ENCODE results near the gene KRT13. TPM values are rescaled to one million over a fixed set of nuclear protein-coding genes. Genes with fewer than 3 reads are reported as not detected.

The KRT13 gene
- total and polyA plus RNA-seq, 4 donors: 0.13 to 3.7 (median 2.8) TPM; not detected in 1

DNA sequence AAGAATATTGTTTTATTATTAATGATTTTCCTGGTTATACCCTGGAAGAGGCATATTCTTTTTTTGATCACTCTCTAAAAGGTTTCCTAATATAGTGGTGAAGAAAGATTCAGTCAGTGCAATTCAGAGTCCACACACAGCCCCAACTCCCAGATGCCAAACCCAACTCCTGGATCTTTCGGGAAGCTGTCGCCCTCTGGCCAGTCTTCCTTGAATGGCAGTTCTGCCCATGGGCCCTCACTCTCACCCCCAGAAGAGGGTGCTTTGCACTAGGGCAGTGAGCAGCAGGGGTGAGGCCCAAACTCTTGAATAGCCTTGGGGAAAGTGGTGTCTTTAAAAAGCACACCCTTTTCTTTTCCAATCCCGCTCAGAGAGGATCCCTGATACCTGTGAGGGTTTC is 49.2 kb downstream of the KRT13 start:
- Histone ChIP-seq H3K9me3 (ENCODE audit: control insufficient read depth in 4 of 4, low read length in 3 of 4) (no peaks in the 10 kb centered on the region), H3K4me3 (ENCODE audit: low read depth in 1 of 3, low read length in 3 of 3) (no peak overlapping the region), H3K27ac (ENCODE audit: low read depth in 1 of 2, low read length in 2 of 2) (no peak overlapping the region), H3K36me3 (ENCODE audit: control insufficient read depth in 4 of 4, insufficient read depth in 3 of 4, low read depth in 1 of 4, low read length in 3 of 4) (no peaks in the 10 kb centered on the region), H3K27me3 (ENCODE audit: control insufficient read depth in 4 of 4, insufficient read depth in 4 of 4, low read length in 3 of 4) (no peaks in the 10 kb centered on the region), H3K4me1 (ENCODE audit: control insufficient read depth in 4 of 4, insufficient read depth in 4 of 4, low read length in 3 of 4) (no peaks in the 10 kb centered on the region), H3K9ac (ENCODE audit: low read depth in 1 of 2, low read length in 2 of 2) (no peak overlapping the region)
- DNase-seq (ENCODE audit: low spot score): no peak
- 76% methylated on average over 3 of the region's 3 CpGs for WGBS
- TF ChIP-seq RAD21 (IDR thresholded peaks at IDR 0.05) (no peak), NR2F2 (IDR thresholded peaks at IDR 0.05) (no peak), YY1 (IDR thresholded peaks at IDR 0.05) (no peak), SP1 (IDR thresholded peaks at IDR 0.05) (no peak), HNF4A (conservative IDR thresholded peaks at IDR 0.05) (no peak), FOXA1 (IDR thresholded peaks at IDR 0.05) (no peak), JUND (IDR thresholded peaks at IDR 0.05) (no peak), GABPA (IDR thresholded peaks at IDR 0.05 in 1 of 2, conservative IDR thresholded peaks at IDR 0.05 in 1 of 2) (no peak), TAF1 (conservative IDR thresholded peaks at IDR 0.05) (no peak)
- TF ChIP-seq, protein P1, sequence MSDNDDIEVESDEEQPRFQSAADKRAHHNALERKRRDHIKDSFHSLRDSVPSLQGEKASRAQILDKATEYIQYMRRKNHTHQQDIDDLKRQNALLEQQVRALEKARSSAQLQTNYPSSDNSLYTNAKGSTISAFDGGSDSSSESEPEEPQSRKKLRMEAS (IDR thresholded peaks at IDR 0.05): no peak
- TF ChIP-seq, protein P2, sequence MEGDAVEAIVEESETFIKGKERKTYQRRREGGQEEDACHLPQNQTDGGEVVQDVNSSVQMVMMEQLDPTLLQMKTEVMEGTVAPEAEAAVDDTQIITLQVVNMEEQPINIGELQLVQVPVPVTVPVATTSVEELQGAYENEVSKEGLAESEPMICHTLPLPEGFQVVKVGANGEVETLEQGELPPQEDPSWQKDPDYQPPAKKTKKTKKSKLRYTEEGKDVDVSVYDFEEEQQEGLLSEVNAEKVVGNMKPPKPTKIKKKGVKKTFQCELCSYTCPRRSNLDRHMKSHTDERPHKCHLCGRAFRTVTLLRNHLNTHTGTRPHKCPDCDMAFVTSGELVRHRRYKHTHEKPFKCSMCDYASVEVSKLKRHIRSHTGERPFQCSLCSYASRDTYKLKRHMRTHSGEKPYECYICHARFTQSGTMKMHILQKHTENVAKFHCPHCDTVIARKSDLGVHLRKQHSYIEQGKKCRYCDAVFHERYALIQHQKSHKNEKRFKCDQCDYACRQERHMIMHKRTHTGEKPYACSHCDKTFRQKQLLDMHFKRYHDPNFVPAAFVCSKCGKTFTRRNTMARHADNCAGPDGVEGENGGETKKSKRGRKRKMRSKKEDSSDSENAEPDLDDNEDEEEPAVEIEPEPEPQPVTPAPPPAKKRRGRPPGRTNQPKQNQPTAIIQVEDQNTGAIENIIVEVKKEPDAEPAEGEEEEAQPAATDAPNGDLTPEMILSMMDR (IDR thresholded peaks at IDR 0.05; ENCODE audit: low read depth, low read length, missing input control): no peak

DNA sequence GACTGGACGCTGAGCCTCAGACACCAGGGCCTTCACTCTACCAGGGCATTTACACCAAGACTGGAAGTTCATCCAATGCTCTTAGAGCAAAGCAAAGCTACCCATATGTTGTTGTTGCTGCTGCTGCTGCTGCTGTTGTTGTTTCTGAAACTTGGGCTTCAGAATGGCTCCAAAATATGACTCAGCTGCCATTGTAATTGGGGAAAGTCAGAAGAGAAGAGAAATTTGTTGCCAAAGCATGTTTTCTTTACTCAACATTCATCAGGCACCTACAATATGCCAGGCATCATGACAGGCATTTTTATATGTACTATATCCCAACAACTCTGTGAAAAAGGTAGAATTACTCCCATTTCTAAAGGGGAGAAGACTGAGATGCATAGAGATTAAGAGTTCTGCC is 50.2 kb downstream of the KRT13 start:
- TF ChIP-seq HNF4A (conservative IDR thresholded peaks at IDR 0.05): no peak
- TF ChIP-seq JUND (IDR thresholded peaks at IDR 0.05): no peak
- no peak for TF ChIP-seq TAF1 (conservative IDR thresholded peaks at IDR 0.05)
- Histone ChIP-seq H3K4me1 (ENCODE audit: control insufficient read depth in 4 of 4, insufficient read depth in 4 of 4, low read length in 3 of 4) (no peaks in the 10 kb centered on the region), H3K9me3 (ENCODE audit: control insufficient read depth in 4 of 4, low read length in 3 of 4) (no peaks in the 10 kb centered on the region), H3K4me3 (ENCODE audit: low read depth in 1 of 3, low read length in 3 of 3) (no peak overlapping the region), H3K36me3 (ENCODE audit: control insufficient read depth in 4 of 4, insufficient read depth in 3 of 4, low read depth in 1 of 4, low read length in 3 of 4) (no peaks in the 10 kb centered on the region), H3K27ac (ENCODE audit: low read depth in 1 of 2, low read length in 2 of 2) (no peak overlapping the region), H3K27me3 (ENCODE audit: control insufficient read depth in 4 of 4, insufficient read depth in 4 of 4, low read length in 3 of 4) (no peaks in the 10 kb centered on the region), H3K9ac (ENCODE audit: low read depth in 1 of 2, low read length in 2 of 2) (no peak overlapping the region)
- WGBS: 89% methylated on average over 1 of the region's 1 CpG
- no peak for DNase-seq (ENCODE audit: low spot score)

DNA sequence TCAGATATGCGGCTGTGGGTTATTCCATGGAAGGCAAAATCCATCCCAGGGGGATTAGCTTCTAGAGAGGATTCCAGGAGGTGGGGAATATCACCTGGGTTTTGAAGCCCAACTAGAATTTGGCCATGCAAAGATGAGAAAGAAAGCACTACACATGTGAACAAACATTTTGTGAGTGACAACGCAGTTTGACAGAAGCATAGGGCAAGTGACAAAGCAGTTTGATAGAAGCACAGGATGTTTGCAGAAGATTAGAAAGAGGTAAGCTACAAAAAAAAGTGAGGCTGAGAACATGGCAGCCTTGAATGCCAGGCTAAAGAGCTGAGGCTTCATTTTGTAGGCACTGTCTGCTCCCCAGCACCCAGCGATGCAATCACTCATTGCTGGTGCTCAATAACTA is 52.3 kb downstream of the KRT13 start:
- no peak for DNase-seq (ENCODE audit: low spot score)
- Histone ChIP-seq H3K27me3 (ENCODE audit: control insufficient read depth in 4 of 4, insufficient read depth in 4 of 4, low read length in 3 of 4) (no peaks in the 10 kb centered on the region), H3K9me3 (ENCODE audit: control insufficient read depth in 4 of 4, low read length in 3 of 4) (no peaks in the 10 kb centered on the region), H3K4me3 (ENCODE audit: low read depth in 1 of 3, low read length in 3 of 3) (no peak overlapping the region), H3K4me1 (ENCODE audit: control insufficient read depth in 4 of 4, insufficient read depth in 4 of 4, low read length in 3 of 4) (no peaks in the 10 kb centered on the region), H3K9ac (ENCODE audit: low read depth in 1 of 2, low read length in 2 of 2) (no peak overlapping the region), H3K36me3 (ENCODE audit: control insufficient read depth in 4 of 4, insufficient read depth in 3 of 4, low read depth in 1 of 4, low read length in 3 of 4) (no peaks in the 10 kb centered on the region), H3K27ac (ENCODE audit: low read depth in 1 of 2, low read length in 2 of 2) (no peak overlapping the region)
- TF ChIP-seq TAF1 (conservative IDR thresholded peaks at IDR 0.05): no peak
- TF ChIP-seq, protein P2 (IDR thresholded peaks at IDR 0.05; ENCODE audit: low read depth, low read length, missing input control): no peak
- no peak for TF ChIP-seq YY1 (IDR thresholded peaks at IDR 0.05)
- TF ChIP-seq RAD21 (IDR thresholded peaks at IDR 0.05): no peak
- no peak for TF ChIP-seq SP1 (IDR thresholded peaks at IDR 0.05)
- WGBS: 80% methylated on average over 3 of the region's 3 CpGs
